ENCODE measurements around the gene ADSS2.

Gene ADSS2

GRCh38 chr1:244447024-244447423, 4.7 kb downstream of the ADSS2 start:
- Histone ChIP-seq H3K4me1 (no peaks in the 10 kb centered on the region), H3K4me3 (ENCODE audit: low read depth, low read length) (no peak overlapping the region), H3K27me3 (ENCODE audit: control insufficient read depth, insufficient read depth, low read length) (no peaks in the 10 kb centered on the region), H3K27ac (no peak overlapping the region), H3K36me3 (ENCODE audit: control insufficient read depth, insufficient read depth, low read length) (no peaks in the 10 kb centered on the region), H3K9me3 (ENCODE audit: control insufficient read depth, low read length) (no peaks in the 10 kb centered on the region), H3K4me2 (ENCODE audit: low read length) (no peak overlapping the region), H2AFZ (no peak overlapping the region), H3K79me2 (peaks cover 10% of the 10 kb centered on the region), H3K9ac (no peak overlapping the region)
- no peak for TF ChIP-seq CTCF (IDR thresholded peaks at IDR 0.05)

GRCh38 chr1:244445320-244446181, 6.2 kb downstream of the ADSS2 start:
- Histone ChIP-seq H3K79me2 (peaks cover 12% of the 10 kb centered on the region), H3K4me1 (no peaks in the 10 kb centered on the region), H2AFZ (no peak overlapping the region), H3K9ac (no peak overlapping the region), H3K4me2 (ENCODE audit: low read length) (no peak overlapping the region), H3K4me3 (ENCODE audit: low read depth, low read length) (no peak overlapping the region), H3K36me3 (ENCODE audit: control insufficient read depth, insufficient read depth, low read length) (no peaks in the 10 kb centered on the region), H3K27ac (no peak overlapping the region), H3K27me3 (ENCODE audit: control insufficient read depth, insufficient read depth, low read length) (no peaks in the 10 kb centered on the region), H3K9me3 (ENCODE audit: control insufficient read depth, low read length) (no peaks in the 10 kb centered on the region)
- no peak for TF ChIP-seq CTCF (IDR thresholded peaks at IDR 0.05)

- H3K9me3 ChIP-seq (ENCODE audit: control insufficient read depth, low read length) = no peaks in the 10 kb centered on the region
- H3K27ac ChIP-seq = no peak overlapping the region
- no peak overlapping the region for H3K9ac ChIP-seq
- H2AFZ ChIP-seq = no peak overlapping the region
- peaks cover 10% of the 10 kb centered on the region for H3K79me2 ChIP-seq
- no peaks in the 10 kb centered on the region for H3K36me3 ChIP-seq (ENCODE audit: control insufficient read depth, insufficient read depth, low read length)
- H3K4me3 ChIP-seq (ENCODE audit: low read depth, low read length) = no peak overlapping the region
- H3K27me3 ChIP-seq (ENCODE audit: control insufficient read depth, insufficient read depth, low read length) = no peaks in the 10 kb centered on the region
- H3K4me2 ChIP-seq (ENCODE audit: low read length) = no peak overlapping the region
- TF ChIP-seq CTCF (IDR thresholded peaks at IDR 0.05) = no peak
- no peaks in the 10 kb centered on the region for H3K4me1 ChIP-seq
Measured at GRCh38 chr1:244444854-244445253, 6.9 kb downstream of the ADSS2 start.

GRCh38 chr1:244442850-244443249, 8.9 kb downstream of the ADSS2 start:
- Histone ChIP-seq H3K4me1 (no peaks in the 10 kb centered on the region), H3K27ac (no peak overlapping the region)

More at GRCh38 chr1:244442850-244443249, 8.9 kb downstream of the ADSS2 start:
- no peaks in the 10 kb centered on the region for H3K27me3 ChIP-seq (ENCODE audit: control insufficient read depth, insufficient read depth, low read length)
- no peak for TF ChIP-seq CTCF (IDR thresholded peaks at IDR 0.05)
- no peak overlapping the region for H3K9ac ChIP-seq
- H2AFZ ChIP-seq = no peak overlapping the region
- H3K9me3 ChIP-seq (ENCODE audit: control insufficient read depth, low read length) = no peaks in the 10 kb centered on the region
- H3K4me3 ChIP-seq (ENCODE audit: low read depth, low read length) = no peak overlapping the region
- no peak overlapping the region for H3K4me2 ChIP-seq (ENCODE audit: low read length)
- H3K36me3 ChIP-seq (ENCODE audit: control insufficient read depth, insufficient read depth, low read length) = no peaks in the 10 kb centered on the region
- H3K79me2 ChIP-seq = peaks cover 11% of the 10 kb centered on the region

All from parathyroid adenoma (tissue), 2 donors.